Mucosa of stomach (tissue), 1 donor: ENCODE results near the gene FAM240A.

Experiments
- H3K27me3 ChIP-seq: one replicate; pipeline ENCODE4 v1.7.0; 2013; ENCODE audit warnings: mild to moderate bottlenecking, low read length; ENCODE audit not compliant: control insufficient read depth, insufficient read depth
- H3K36me3 ChIP-seq: one replicate; pipeline ENCODE4 v1.7.0; 2013; ENCODE audit warnings: low read length; ENCODE audit not compliant: control insufficient read depth, insufficient read depth
- H3K4me1 ChIP-seq: one replicate; pipeline ENCODE4 v1.7.0; 2013; ENCODE audit warnings: mild to moderate bottlenecking, low read length; ENCODE audit not compliant: control insufficient read depth, insufficient read depth
- H3K4me3 ChIP-seq: one replicate; pipeline ENCODE4 v1.7.0; 2013; ENCODE audit warnings: low read length
- H3K9ac ChIP-seq: one replicate; pipeline ENCODE4 v1.7.0; 2013; ENCODE audit warnings: mild to moderate bottlenecking, low read length, moderate library complexity
- H3K9me3 ChIP-seq: one replicate; pipeline ENCODE4 v1.7.0; 2013; ENCODE audit warnings: mild to moderate bottlenecking, low read length, moderate library complexity; ENCODE audit not compliant: control insufficient read depth
- donor health status: Pancreatic carcinoma.

Gene FAM240A

GRCh38 chr3:46668591-46668990 lies 56.3 kb downstream of the FAM240A start:
- Histone ChIP-seq H3K9ac (no peak overlapping the region), H3K36me3 (no peaks in the 10 kb centered on the region), H3K9me3 (no peaks in the 10 kb centered on the region), H3K27me3 (peaks cover 9% of the 10 kb centered on the region), H3K4me1 (no peaks in the 10 kb centered on the region), H3K4me3 (no peak overlapping the region)

DNA sequence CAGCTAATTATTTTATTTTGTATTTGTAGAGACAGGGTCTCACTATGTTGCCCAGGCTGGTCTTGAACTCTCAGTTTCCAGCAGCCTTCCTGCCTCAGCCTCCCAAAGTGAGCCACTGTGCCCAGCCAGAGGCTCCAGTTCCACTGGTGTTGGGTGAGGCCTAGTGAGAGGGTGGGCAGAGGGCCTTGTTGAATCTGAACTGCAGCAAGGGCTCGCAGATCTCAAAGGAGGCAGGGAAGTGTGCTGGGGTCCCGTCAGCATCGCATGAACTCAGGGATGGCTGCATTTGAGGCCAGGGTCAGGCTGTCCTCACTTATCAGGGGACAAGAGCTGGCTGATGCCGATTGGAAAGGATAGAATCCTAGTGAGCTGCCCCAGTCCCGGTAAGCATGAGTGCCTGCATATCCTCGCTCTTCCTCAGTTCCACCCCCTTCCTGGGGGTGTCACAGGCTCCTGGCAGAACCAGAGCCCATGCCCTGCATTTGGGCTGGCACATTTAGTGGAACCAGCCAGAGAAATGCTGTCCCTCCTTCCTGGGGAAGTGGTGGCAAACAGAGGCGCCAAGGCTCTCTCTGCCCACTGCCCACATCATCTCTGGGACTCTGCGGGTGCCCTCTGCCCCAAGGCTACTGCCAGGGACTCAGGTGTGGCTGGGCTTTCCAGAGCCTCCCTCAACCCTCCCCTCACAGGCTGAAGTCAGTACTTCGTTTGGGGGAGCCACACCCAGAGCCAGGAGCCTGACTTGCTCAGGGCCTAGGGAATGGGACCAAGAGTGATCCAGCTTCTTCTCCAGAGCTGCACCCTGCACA lies 57.1 kb downstream of the FAM240A start:
- H3K27me3 ChIP-seq = peaks cover 9% of the 10 kb centered on the region
- no peak overlapping the region for H3K9ac ChIP-seq
- no peaks in the 10 kb centered on the region for H3K9me3 ChIP-seq
- no peaks in the 10 kb centered on the region for H3K36me3 ChIP-seq
- no peak overlapping the region for H3K4me3 ChIP-seq
- H3K4me1 ChIP-seq = no peaks in the 10 kb centered on the region

DNA sequence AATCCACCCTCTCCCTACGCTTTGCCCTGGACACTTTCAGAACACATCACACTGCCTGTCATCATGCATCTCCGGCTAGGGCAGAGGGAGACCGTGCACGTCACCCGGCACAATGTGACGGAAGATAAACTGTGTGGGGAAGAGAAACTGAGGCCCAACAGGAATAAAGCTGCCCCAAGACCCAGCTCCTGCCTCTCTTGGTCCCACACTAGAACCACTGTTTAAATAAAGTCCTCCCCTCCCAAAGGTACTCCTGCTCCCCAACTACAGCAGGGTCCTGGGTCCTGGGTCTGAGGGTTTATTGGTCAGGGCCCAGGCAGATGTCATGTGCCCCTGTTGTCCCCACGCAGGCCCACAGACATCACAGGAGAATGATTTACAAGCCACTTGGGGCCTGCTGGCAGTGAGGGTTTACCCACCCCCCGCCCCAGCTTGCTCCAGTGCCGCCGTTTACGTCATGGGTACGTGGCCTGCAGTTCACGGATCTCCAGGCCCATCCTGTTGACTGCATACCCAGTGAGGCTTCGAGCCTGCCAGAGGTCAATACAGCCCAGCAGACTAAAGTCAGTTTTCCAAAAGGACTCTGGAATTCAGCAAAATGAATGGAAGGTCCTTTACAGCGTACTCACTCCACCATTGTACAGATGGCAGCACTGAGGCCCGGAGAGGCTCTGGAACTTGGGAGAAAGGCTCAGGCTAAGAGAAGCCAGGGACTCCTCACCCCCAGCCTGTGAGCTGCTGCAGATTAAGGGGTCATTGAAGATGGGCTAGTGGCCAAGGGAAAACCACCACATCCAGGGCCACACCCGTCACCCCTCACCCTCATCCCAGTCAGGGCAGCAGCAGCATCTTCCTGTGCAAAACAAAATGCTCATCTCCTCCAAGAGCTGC lies 57.9 kb downstream of the FAM240A start:
- H3K36me3 ChIP-seq = no peaks in the 10 kb centered on the region
- H3K4me1 ChIP-seq = no peaks in the 10 kb centered on the region
- no peak overlapping the region for H3K4me3 ChIP-seq
- no peak overlapping the region for H3K9ac ChIP-seq
- H3K27me3 ChIP-seq = peaks cover 9% of the 10 kb centered on the region
- no peaks in the 10 kb centered on the region for H3K9me3 ChIP-seq

DNA sequence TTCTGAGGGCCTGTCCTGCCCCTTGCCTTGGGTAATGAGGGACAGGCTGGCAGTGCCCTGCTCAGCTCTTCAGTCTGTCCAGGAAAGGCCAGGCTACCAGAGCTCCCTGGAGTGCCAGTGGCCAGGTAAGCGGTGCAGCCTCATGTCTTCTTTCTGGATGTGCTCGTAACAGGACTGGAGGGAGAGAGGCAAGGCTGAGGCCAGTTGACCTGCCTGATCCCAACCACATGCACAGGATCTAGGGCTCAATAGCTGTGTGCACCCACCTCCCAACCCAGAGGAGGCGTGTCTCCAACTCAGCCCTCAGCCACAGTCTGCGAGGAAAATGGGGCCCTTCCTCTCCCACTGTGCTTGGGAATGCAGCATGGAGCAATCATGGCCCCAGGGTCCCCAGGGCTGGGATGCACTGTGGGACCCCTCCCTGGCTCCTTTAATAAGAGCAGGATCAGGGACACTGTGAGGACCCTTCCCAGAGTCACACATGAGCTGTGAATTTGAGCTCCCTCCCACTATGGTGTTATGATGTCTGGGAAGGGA lies 58.6 kb downstream of the FAM240A start:
- no peaks in the 10 kb centered on the region for H3K4me1 ChIP-seq
- no peak overlapping the region for H3K9ac ChIP-seq
- H3K9me3 ChIP-seq = no peaks in the 10 kb centered on the region
- H3K27me3 ChIP-seq = peaks cover 9% of the 10 kb centered on the region
- H3K4me3 ChIP-seq = no peak overlapping the region
- no peaks in the 10 kb centered on the region for H3K36me3 ChIP-seq

DNA sequence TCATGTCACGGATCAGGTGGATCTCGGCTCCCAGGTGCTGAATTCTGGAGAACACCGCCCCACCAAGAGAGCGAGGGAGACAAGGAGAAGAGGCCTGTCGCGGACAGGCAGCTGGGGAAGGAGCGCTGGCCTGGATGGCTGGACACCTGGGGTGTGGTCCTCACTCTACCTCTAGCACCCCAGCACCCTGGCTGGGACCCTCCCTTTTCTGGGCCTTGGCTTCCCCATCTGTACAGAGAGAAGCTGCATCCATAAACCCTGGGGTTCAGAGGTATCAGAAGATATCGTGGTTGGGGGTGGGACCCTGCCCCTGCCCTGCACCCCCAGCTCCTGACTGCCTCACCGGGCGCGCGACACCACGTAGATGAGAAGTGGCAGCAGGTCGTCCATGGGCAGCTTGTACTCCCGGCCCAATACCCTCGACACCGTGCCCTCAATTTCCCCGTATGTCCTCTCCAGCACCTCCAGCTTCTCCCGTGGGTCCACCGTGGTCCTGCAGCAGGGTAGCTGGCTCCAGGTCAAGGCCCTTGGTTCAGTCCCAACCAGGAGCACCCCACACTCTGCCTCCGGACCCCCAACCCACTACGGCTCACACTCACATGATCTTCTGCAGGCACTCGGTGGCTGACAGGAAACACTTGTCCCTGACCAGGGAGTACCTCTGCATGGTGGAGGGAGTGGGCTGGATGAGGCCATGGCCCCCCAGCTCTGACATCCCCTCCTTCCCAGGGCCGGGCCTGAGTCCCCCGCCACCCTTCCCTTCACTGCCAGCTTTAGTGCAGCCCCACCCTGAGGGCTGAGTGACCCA lies 59.4 kb downstream of the FAM240A start:
- no peaks in the 10 kb centered on the region for H3K36me3 ChIP-seq
- no peaks in the 10 kb centered on the region for H3K9me3 ChIP-seq
- no peak overlapping the region for H3K9ac ChIP-seq
- H3K4me3 ChIP-seq = no peak overlapping the region
- H3K27me3 ChIP-seq = peaks cover 9% of the 10 kb centered on the region
- no peaks in the 10 kb centered on the region for H3K4me1 ChIP-seq

- no peak overlapping the region for H3K9ac ChIP-seq
- peaks cover 4% of the 10 kb centered on the region for H3K27me3 ChIP-seq
- no peaks in the 10 kb centered on the region for H3K36me3 ChIP-seq
- no peak overlapping the region for H3K4me3 ChIP-seq
- no peaks in the 10 kb centered on the region for H3K4me1 ChIP-seq
- H3K9me3 ChIP-seq = no peaks in the 10 kb centered on the region
Observed at GRCh38 chr3:46672349-46672695, 60.0 kb downstream of the FAM240A start.

GRCh38 chr3:46673151-46674030 lies 61.1 kb downstream of the FAM240A start:
- Histone ChIP-seq H3K4me3 (no peak overlapping the region), H3K27me3 (no peaks in the 10 kb centered on the region), H3K9me3 (no peaks in the 10 kb centered on the region), H3K4me1 (no peaks in the 10 kb centered on the region), H3K9ac (no peak overlapping the region), H3K36me3 (no peaks in the 10 kb centered on the region)

GRCh38 chr3:46674031-46674845 lies 61.9 kb downstream of the FAM240A start:
- no peaks in the 10 kb centered on the region for H3K27me3 ChIP-seq
- H3K9ac ChIP-seq = no peak overlapping the region
- H3K9me3 ChIP-seq = no peaks in the 10 kb centered on the region
- H3K4me3 ChIP-seq = no peak overlapping the region
- H3K36me3 ChIP-seq = no peaks in the 10 kb centered on the region
- H3K4me1 ChIP-seq = no peaks in the 10 kb centered on the region

DNA sequence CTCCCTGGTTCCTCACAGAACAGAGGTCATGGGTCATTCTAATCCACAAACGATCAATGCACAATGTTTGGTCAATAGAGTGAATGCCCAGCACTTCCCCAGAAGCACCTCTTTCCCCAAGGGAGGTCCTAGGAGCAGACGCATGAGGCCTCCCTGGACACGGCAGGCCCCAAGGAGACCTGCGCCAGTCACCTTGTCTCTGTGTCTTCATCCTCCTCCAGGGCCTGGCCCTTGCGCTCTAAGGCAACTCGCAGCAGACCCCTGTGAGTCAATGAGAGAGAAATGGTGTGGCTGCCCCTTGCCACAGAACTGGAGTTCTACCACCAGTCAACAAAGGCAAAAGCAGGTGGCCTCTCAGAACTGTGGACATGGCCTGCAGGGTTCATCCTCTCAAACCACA lies 63.1 kb downstream of the FAM240A start:
- H3K36me3 ChIP-seq = no peaks in the 10 kb centered on the region
- no peak overlapping the region for H3K4me3 ChIP-seq
- no peaks in the 10 kb centered on the region for H3K27me3 ChIP-seq
- no peaks in the 10 kb centered on the region for H3K4me1 ChIP-seq
- no peaks in the 10 kb centered on the region for H3K9me3 ChIP-seq
- no peak overlapping the region for H3K9ac ChIP-seq
